Astrocyte of the cerebellum (primary cell): ENCODE measurements around the gene LRRFIP1.

ENCODE experiments used
- DNase-seq: peaks from one replicate; pipeline ENCODE4 v3.0.0-alpha.2; 2011; ENCODE audit warnings: low read depth
- H3K4me3 ChIP-seq: 2 replicates; pipeline ENCODE4 v1.5.1; 2011; ENCODE audit warnings: mild to moderate bottlenecking, low read depth, low read length, moderate library complexity
- in situ Hi-C: cut with HindIII; loops from 2 replicates; pipeline ENCODE4 v1.10.0; 2017; ENCODE audit warnings: low sequenced_read_pairs
- TF ChIP-seq, protein P1 (sequence below): IDR thresholded peaks from 2 replicates; pipeline ENCODE4 v1.5.1; 2012; ENCODE audit warnings: low read length, low read depth, moderate library complexity, mild to moderate bottlenecking; ENCODE audit errors: missing control alignments

Gene LRRFIP1

DNA sequence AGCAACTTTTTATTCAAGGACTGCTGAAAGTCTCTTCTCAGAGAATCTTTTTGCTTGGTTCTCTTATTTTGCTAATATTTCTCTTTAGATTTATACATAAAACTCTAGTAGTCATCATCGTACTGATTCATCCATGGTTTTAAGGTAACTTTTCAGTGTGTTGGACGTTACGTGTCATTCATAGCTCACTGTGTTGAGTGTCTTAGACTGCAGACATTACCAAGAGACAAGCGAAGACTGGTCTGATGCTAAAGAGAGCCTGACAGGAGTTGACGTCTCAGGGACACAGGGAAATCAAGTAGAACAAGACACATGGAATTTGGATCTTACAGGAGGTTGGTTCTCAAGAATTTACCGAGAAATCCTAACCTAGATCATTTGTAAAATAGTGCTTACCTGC lies 196.7 kb downstream of the LRRFIP1 start:
- no peak overlapping the region for H3K4me3 ChIP-seq
- no peak for DNase-seq
- in situ Hi-C loops, result no loop called here
- TF ChIP-seq, protein P1, sequence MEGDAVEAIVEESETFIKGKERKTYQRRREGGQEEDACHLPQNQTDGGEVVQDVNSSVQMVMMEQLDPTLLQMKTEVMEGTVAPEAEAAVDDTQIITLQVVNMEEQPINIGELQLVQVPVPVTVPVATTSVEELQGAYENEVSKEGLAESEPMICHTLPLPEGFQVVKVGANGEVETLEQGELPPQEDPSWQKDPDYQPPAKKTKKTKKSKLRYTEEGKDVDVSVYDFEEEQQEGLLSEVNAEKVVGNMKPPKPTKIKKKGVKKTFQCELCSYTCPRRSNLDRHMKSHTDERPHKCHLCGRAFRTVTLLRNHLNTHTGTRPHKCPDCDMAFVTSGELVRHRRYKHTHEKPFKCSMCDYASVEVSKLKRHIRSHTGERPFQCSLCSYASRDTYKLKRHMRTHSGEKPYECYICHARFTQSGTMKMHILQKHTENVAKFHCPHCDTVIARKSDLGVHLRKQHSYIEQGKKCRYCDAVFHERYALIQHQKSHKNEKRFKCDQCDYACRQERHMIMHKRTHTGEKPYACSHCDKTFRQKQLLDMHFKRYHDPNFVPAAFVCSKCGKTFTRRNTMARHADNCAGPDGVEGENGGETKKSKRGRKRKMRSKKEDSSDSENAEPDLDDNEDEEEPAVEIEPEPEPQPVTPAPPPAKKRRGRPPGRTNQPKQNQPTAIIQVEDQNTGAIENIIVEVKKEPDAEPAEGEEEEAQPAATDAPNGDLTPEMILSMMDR, result no peak

DNA sequence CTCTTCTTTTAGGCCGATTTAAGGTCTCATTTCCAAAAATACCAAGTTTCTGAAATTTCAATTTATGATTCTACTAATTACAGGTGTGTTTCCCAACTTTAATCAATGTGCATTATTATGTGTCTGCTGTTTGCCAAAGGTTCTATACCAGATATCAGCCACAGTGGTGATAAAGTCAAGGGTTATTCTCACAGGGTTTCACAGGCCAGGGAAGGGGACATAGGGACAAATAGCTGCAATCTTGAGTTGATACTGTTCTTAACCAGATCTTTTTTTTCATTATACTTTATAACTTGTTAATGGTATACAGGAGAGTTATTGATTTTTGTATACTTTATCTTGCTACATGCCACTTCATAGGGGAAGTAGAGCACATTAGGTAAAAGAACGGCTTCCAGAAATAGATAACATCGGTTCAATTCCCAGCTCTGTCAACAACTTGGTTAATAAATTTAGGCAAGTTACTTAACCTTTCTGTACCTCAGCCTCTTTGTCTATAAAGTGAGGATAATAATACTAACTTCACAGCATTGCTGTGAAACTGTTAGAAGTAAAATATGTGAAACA lies 200.1 kb downstream of the LRRFIP1 start:
- in situ Hi-C loops, result no loop called here
- H3K4me3 ChIP-seq, result no peak overlapping the region
- TF ChIP-seq, protein P1, result no peak
- no peak for DNase-seq
